Hematopoietic multipotent progenitor cell treated with erythropoietin and hydrocortisone succinate and interleukin-3 and kit ligand, for 17 days (in vitro differentiated cells): Measurements from ENCODE around the gene UBA1.

Experiments
- DNase-seq: peaks from one replicate; pipeline ENCODE4 v3.0.0-alpha.2; 2015; ENCODE audit warnings: low spot score

Gene UBA1

DNA sequence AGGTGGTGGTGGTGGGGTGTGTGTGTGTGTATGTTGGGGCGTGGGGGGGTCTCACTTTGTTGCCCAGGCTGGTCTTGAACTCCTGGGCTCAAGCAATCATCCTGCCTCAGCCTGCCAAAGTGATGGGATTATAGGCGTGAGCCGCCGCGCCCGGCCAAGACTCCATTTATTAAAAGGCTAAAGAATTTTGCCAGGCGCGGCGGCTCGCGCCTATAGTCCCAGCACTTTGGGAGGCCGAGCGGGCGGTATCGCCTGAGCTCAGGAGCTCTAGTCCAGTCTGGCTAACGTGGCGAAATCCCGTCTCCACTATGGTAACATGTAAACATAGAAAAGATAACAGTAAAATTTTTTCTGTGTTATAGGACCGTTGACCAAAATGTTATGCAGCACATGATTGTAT, 3.7 kb upstream of the UBA1 start:
- no peak for DNase-seq

GRCh38 chrX:47190445-47191269, 3.0 kb upstream of the UBA1 start:
- DNase-seq: peak; percentile 72

DNA sequence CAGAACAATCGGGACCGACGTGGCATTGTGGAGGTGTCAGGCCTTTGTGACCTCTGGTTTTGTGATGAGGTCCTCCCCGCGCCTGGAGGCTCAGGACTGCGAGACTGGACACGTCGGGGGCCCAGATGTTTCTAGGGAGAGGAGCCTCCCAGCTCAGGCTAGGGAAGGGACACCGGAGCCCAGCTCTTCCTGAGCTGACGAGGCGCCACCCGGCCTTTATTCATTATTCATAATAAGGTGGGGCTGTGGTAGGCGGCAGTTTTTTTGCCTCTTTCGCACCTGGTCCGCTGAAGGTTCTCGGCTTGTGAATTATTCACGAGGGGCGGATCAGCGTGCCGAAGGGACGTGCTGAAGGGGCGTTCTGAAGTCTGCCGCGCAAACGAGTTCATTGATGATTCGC, 2.3 kb upstream of the UBA1 start:
- no peak for DNase-seq

DNA sequence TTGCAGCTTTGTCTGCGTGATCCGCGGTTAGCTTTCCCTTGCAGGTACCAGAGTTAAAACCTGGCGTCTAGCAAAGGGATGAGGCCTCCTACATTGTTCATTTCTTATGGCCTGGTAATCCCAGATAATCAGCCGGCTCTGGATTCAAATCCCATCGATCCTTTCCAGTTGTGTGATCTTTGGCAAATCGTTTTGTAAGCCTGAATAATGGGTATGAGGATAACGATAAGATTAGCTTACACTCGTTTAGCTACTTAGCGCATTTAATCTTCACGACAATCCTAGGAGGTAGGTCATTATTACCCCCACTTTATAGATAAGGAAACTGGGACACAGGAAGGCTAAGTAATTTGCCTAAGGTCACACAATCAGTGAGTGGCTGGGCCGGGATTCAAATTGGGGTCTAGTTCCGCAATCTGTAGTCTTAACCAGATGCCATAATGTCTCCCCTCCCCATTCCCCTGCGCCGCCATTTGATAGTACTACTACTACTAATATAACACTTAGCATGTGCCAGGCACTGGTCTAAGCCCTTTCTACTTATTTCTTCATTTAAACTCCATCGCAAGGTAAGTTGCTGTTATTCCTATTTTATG, 1.7 kb upstream of the UBA1 start:
- DNase-seq: no peak

DNA sequence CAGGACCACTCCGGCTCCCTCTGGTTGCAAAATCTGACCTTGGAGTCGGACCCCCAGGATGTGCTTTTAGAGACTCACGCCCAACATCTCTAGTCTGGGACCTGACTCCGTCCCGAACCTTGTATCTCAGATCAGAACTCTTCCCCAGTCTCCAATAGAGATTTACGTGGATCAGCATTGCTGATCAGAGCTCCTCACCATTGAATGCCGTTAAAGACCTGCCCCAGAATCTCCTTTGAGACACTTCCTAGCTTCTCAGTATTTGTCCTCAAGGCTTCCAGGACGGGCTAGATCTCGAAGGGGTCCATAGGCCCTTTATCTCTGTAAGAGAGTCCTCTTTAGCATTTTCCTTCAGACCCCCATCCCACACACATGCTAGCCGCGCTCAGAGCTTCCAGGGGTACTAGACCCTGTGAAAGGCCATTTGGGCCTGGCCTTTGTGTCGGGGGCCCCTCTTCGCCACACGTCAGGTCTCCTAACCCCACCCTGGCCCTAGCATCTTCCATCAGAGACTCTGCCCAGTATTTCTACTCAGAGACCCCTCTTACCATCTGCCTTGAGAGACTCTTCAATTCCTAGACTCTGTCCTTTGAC, 662 bp downstream of the UBA1 start:
- DNase-seq: no peak

DNA sequence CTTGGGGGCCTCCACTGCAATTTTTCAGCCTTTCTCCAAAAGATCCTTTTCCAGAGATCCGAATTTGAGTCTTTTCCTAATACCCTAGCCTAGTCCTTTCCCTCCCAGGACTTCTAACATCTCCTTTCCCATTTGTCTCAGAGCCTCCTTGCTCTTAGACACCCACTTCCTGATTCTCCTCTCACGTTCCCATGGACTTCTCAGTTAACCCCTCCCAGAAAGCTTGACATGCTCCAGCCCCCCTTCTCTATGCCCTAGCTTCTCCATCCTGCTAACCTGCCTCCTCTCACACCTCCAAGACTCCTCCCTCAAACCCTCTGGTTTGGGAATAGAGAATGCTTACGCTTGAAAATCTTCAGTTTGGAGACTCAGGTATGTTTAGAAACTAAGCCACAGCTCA, 2.5 kb downstream of the UBA1 start:
- no peak for DNase-seq

- no peak for DNase-seq
These were observed 3.9 kb downstream of the UBA1 start for GRCh38 chrX:47197526-47197925.

DNA sequence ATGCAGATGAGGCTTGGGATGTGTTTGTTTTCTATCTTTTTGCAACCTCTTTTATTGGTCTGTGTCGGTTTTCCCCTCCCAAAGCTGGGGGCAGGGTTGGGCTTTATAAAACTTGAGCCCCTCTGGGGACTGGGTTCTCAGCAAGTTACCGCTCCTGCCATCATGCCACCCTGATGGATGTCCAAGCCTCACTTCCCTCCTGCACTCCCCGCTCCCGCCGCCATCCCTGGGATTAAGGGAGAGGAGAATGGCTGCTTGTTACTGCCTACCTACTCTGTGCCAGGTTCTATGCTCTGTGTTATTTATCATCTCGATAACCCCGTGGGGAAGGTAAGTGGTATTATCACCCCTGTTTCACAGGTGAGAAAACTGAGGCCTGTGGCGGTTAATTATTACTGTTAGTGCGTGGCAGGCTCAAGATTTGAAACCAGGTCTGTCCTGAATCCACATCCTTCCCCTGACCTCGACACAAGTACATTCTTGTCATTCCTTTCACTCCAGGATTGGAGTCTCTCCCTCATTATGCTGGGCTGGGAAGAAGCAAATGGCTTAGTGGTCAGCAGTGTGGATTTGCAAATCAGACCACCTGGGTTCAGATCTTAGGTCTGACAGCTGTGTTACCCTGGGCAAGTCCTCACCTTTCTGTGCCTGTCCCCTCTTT, 4.5 kb downstream of the UBA1 start:
- no peak for DNase-seq

- no peak for DNase-seq
These were observed 5.1 kb downstream of the UBA1 start for GRCh38 chrX:47198687-47199080.

DNA sequence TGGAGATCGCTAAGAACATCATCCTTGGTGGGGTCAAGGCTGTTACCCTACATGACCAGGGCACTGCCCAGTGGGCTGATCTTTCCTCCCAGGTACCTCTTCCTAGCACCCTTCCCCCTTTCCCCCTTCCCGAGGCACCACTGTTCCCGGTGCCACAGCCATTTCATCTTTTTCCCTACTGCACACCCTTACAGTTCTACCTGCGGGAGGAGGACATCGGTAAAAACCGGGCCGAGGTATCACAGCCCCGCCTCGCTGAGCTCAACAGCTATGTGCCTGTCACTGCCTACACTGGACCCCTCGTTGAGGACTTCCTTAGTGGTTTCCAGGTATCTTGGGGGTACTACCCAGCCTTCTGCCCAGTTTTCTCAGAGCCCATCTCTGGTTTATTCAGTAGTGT, 5.7 kb downstream of the UBA1 start:
- no peak for DNase-seq

GRCh38 chrX:47200385-47201150, 6.9 kb downstream of the UBA1 start:
- no peak for DNase-seq

- DNase-seq: no peak
These were observed 7.8 kb downstream of the UBA1 start for GRCh38 chrX:47201345-47201944.

GRCh38 chrX:47202316-47202715, 8.7 kb downstream of the UBA1 start:
- DNase-seq: no peak

DNA sequence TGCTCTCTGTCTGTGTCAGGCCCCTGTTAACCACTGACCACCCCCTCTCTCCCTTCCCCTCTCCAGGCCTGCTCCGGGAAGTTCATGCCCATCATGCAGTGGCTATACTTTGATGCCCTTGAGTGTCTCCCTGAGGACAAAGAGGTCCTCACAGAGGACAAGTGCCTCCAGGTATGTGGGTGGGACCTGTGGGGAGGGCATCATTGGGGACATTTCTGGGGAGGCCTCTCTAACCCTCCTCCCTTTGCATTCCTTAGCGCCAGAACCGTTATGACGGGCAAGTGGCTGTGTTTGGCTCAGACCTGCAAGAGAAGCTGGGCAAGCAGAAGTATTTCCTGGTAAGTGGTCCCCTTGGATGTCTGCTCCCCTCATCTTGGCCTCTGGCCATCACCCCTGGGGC, 9.2 kb downstream of the UBA1 start:
- DNase-seq: no peak

DNA sequence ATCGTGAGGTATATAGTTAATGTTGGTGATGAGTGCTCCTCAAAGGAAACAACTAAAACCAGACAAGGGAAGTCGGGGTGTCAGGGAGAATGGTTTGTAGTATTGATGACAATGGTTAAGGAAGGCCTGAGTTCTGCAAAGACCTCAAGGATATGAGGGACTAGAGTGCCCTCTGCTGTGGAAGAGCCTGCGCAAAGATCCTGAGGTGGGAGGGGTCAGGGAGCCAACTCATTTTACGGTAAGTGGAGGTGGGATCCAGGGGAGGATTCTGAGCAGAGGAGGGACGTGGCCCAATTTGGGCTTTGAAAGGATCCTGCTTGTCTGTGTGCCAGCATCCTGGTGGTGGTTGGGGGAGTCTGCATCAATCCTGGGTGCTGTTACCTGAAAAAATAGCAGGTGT, 11.3 kb downstream of the UBA1 start:
- DNase-seq: no peak

DNA sequence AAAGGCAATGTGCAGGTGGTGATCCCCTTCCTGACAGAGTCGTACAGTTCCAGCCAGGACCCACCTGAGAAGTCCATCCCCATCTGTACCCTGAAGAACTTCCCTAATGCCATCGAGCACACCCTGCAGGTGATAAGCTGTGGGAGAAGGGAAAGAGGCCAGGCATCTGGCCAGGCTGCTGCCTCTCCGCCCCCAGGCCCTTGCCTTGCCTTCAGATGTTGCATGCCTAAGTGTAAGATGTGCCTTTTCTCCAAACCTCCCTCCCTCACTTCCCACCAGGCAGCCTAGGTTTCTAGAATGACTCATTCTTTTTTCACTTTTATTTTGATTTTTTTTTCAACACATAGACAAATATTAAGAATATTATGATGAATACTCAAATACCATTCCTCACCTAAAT, 12.7 kb downstream of the UBA1 start:
- no peak for DNase-seq

DNA sequence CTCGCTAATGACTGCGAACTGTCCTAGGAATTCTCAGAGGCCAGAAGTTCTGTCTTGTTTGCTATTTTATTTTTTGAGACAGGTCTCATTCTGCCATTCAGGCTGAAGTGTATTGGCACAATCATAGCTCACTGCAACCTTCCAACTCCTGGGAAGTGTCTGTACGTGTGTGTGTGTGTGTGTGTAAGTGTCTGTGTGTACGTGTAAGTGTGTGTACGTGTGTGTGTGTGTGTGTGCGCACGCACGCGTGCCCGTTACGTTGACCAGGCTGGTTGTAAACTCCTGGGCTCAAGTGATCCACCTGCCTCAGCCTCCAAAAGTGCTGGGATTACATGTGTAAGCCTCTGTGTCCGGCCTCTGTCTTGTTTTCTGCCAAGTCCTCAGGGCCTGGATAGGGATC, 14.5 kb downstream of the UBA1 start:
- no peak for DNase-seq

DNA sequence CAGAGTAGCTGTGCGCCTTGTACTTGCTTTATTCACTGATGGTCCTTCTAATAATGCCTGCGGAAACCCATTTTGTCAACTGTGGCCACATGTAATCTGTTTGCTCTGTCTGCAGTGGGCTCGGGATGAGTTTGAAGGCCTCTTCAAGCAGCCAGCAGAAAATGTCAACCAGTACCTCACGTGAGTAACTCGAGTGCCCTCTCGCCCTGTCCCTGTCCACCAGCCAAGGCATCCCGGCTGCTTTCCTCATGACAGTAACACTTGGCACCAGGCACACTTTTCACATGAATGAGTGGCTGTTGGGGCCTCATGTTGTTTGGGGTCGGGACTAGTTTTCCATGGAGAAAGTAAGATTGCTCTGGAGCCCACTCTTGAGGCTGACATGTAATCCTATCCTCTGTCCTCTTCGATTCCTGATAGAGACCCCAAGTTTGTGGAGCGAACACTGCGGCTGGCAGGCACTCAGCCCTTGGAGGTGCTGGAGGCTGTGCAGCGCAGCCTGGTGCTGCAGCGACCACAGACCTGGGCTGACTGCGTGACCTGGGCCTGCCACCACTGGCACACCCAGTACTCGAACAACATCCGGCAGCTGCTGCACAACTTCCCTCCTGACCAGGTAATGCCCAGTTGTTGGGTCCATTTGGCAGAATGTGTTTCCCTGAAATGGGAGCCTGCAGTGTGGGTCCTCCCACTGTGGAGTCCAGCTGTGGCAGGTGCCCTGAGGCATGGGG, 16.0 kb downstream of the UBA1 start:
- no peak for DNase-seq

DNA sequence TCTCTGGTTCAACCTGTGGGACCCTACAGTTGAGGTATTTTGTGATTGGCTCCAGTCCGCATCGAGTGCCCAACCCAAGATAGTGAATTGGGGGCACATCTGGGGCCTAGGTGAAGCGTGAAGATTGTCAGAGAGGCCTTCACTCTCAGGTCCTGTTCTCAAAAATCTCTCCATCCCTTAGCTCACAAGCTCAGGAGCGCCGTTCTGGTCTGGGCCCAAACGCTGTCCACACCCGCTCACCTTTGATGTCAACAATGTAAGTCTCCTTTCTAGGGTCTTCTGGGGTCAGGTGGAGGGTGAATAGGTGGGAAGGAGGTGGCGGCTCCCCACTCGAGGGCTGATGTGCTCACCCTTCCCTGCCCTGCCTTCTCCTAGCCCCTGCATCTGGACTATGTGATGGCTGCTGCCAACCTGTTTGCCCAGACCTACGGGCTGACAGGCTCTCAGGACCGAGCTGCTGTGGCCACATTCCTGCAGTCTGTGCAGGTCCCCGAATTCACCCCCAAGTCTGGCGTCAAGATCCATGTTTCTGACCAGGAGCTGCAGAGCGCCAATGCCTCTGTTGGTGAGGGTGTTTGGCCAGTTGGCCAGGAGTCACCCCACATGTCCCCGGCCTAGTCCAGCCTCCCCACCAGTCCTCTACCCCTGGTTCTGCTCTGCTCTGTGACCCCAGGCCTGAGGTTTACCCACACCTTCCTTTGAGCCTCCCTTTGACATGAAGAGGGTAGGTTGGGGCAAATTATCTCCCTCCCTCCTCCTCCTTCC, 17.2 kb downstream of the UBA1 start:
- DNase-seq: no peak
